HEK293T (cell line): ENCODE measurements around the gene COL26A1.

Source experiments
- ARNT ChIP-seq: fragments of 450-650 bp; IDR thresholded peaks from 2 replicates; pipeline ENCODE4 v1.6.1; 2017; ENCODE audit warnings: mild to moderate bottlenecking
- BHLHE40 ChIP-seq: fragments of 450-650 bp; IDR thresholded peaks from 2 replicates; pipeline ENCODE4 v1.6.1; 2016; ENCODE audit warnings: mild to moderate bottlenecking, moderate library complexity, borderline replicate concordance
- CTBP1 ChIP-seq: fragments of 450-650 bp; IDR thresholded peaks from 2 replicates; pipeline ENCODE4 v1.6.1; 2016; ENCODE audit warnings: borderline replicate concordance
- ELF4 ChIP-seq: fragments of 450-650 bp; IDR thresholded peaks from 2 replicates; pipeline ENCODE4 v1.6.1; 2017; ENCODE audit warnings: antibody characterized with exemption
- FOXA1 ChIP-seq: fragments of 450-650 bp; IDR thresholded peaks from 2 replicates; pipeline ENCODE4 v1.6.1; 2016; ENCODE audit warnings: mild to moderate bottlenecking
- FOXK2 ChIP-seq: fragments of 450-650 bp; IDR thresholded peaks from 2 replicates; pipeline ENCODE4 v1.6.1; 2016; ENCODE audit warnings: mild to moderate bottlenecking
- FOXM1 ChIP-seq: fragments of 450-650 bp; IDR thresholded peaks from 2 replicates; pipeline ENCODE4 v1.6.1; 2017; ENCODE audit warnings: mild to moderate bottlenecking, borderline replicate concordance
- HDGF ChIP-seq: fragments of 450-650 bp; IDR thresholded peaks from 2 replicates; pipeline ENCODE4 v1.6.1; 2017; ENCODE audit warnings: antibody characterized with exemption, borderline replicate concordance
- NFRKB ChIP-seq: fragments of 450-650 bp; IDR thresholded peaks from 2 replicates; pipeline ENCODE4 v1.6.1; 2016; ENCODE audit warnings: mild to moderate bottlenecking, moderate library complexity
- SP1 ChIP-seq: fragments of 450-650 bp; IDR thresholded peaks from 2 replicates; pipeline ENCODE4 v1.6.1; 2017
- SUZ12 ChIP-seq: fragments of 450-650 bp; IDR thresholded peaks from 2 replicates; pipeline ENCODE4 v1.6.1; 2016; ENCODE audit warnings: mild to moderate bottlenecking
- TARDBP ChIP-seq: fragments of 450-650 bp; IDR thresholded peaks from 2 replicates; pipeline ENCODE4 v1.6.1; 2016
- TF ChIP-seq, protein P1 (sequence below): fragments of 450-650 bp; IDR thresholded peaks from 2 replicates; pipeline ENCODE4 v1.6.1; 2016

DNA sequence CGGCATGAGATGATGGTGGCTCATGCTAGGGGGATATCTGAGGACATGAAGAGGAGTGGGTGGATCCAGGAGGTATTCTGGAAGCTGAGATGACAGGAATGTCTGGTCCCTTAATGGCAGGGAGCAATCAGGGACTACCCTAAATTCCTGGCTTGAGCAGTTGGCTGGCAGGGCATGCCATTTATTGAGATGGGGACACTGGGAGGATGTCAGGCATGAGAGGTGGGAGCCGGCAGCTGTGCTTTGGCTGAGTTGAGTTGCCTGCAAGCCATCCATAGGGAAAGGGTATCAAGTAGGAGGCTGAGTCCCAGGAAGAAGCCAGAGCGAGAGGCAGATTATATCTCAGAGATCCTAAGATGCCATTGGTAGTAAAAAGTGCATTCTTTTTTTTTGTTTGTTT is 69.6 kb downstream of the COL26A1 start:
- TF ChIP-seq BHLHE40 (no peak), TARDBP (no peak), SP1 (no peak), ARNT (no peak), FOXM1 (no peak), FOXA1 (no peak), CTBP1 (no peak), NFRKB (no peak), SUZ12 (no peak), ELF4 (no peak), HDGF (no peak), FOXK2 (no peak)
- TF ChIP-seq, protein P1, sequence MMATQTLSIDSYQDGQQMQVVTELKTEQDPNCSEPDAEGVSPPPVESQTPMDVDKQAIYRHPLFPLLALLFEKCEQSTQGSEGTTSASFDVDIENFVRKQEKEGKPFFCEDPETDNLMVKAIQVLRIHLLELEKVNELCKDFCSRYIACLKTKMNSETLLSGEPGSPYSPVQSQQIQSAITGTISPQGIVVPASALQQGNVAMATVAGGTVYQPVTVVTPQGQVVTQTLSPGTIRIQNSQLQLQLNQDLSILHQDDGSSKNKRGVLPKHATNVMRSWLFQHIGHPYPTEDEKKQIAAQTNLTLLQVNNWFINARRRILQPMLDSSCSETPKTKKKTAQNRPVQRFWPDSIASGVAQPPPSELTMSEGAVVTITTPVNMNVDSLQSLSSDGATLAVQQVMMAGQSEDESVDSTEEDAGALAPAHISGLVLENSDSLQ, result no peak
